VCaP (cell line): Measurements from ENCODE around the gene IQSEC1.

Experiments
- H3K27ac ChIP-seq: fragments of 450-650 bp; 2 replicates; pipeline ENCODE4 v1.5.1; 2017
- TF ChIP-seq, protein P1 (sequence below): fragments of 450-650 bp; conservative IDR thresholded peaks from 2 replicates; pipeline ENCODE4 v1.5.1; 2017; ENCODE audit warnings: mild to moderate bottlenecking, moderate library complexity

The IQSEC1 gene

DNA sequence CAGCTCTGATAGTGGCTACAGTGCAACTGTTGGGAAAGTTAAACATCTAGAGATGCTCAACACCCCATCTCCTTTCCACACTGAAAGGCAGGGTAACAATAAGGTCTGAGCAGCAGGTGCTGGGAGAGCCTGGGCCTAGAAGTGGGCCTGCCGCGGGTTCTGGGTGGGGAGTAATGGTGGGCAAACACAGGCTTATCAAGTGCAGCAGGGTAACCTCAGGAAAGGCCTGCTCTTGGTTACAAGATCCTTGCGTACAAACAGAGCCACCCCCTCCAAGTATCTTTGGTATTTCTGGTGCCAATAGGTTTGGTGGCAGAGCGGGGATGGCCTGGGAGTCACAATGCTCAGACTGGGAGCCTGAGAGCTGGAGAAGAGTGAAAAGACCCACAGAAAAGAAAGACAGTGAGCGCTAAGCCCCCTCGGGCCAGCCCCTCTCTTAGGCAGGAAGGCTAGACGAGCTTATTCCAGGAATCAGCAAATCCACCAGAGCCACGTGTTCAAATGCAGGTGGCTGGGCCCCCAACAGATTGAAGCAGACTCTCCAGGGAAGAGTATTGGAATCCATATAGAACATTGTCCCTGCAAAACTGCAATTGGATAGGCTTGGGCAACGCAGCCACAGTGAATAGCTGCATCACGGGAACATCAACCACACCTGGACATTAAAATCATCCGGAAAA is 2.7 kb downstream of the IQSEC1 start:
- TF ChIP-seq, protein P1, sequence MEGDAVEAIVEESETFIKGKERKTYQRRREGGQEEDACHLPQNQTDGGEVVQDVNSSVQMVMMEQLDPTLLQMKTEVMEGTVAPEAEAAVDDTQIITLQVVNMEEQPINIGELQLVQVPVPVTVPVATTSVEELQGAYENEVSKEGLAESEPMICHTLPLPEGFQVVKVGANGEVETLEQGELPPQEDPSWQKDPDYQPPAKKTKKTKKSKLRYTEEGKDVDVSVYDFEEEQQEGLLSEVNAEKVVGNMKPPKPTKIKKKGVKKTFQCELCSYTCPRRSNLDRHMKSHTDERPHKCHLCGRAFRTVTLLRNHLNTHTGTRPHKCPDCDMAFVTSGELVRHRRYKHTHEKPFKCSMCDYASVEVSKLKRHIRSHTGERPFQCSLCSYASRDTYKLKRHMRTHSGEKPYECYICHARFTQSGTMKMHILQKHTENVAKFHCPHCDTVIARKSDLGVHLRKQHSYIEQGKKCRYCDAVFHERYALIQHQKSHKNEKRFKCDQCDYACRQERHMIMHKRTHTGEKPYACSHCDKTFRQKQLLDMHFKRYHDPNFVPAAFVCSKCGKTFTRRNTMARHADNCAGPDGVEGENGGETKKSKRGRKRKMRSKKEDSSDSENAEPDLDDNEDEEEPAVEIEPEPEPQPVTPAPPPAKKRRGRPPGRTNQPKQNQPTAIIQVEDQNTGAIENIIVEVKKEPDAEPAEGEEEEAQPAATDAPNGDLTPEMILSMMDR = no peak
- no peak overlapping the region for H3K27ac ChIP-seq

DNA sequence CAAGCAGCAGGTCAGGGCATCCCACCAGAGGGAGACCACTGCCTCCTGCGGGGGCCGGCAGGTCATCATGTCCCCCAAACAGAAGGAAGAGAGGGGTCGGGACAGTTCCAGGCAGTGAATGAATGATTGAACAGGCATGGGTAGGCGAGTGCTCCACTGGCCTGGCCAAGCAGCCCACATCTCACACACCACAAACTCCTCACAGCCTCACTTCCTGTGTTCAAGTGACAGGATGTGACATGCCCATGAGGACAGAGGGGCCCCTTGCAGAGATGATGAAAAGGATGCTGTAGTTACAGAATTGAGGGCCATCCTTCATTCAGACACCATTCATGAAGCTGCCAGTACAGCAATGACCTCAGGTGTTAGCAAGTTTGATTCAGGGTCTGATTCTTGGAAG is 3.7 kb downstream of the IQSEC1 start:
- TF ChIP-seq, protein P1 = no peak
- no peak overlapping the region for H3K27ac ChIP-seq

DNA sequence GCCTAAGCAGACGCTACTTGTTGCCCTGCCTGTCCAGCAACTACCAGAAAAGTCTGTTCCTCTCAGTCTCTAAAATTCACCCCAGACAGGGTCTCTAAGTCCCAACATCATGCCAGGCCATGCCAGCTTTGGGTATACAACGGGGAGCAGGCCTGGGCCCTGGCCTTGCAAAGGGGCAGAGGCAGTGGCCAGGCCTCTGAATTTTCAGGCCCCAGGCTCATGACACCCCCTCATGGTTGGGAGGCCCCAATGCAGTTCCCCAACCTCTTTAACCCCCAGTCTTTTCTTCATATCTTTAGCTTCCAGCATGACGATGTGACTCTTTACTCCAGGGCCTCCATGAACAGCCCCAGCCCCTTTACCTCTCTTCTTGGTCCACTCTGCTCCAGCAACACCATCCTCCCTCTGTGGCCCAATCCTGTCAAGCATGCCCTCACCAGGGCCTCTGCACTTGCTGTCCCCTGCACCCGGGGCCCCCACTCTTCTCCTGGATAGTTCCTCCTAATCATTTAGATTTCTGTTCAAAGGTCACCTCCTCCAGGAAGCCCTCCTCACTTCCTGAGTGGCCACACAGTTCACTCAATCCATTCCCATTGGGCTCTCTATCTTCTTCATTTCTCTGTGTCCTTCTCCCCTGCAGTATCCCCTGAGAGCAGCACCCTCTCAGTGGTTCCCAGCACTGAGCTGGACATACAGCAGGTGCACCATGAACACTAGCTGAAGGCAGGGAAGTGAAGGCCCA is 4.8 kb downstream of the IQSEC1 start:
- no peak overlapping the region for H3K27ac ChIP-seq
- TF ChIP-seq, protein P1 = no peak

DNA sequence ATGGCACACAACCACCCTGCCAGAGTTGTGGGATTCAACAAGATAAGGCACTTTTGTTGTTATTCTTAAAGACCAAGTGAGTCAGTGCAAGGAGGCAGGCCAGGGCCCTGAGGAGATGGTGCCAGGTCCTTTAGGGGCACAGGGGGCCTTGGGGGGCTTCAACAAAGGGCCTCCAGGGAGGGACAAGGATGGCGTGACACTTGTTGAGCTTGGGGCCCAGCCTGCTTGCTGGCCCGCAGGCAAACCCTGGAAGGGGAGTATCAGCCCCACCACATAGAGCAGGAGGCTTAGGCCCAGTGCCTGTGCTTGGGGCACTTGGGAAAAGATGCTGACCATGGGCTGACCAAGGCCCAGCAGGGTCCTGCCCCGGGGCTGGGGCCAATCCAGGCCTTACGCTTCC is 5.5 kb downstream of the IQSEC1 start:
- no peak overlapping the region for H3K27ac ChIP-seq
- TF ChIP-seq, protein P1 = no peak

DNA sequence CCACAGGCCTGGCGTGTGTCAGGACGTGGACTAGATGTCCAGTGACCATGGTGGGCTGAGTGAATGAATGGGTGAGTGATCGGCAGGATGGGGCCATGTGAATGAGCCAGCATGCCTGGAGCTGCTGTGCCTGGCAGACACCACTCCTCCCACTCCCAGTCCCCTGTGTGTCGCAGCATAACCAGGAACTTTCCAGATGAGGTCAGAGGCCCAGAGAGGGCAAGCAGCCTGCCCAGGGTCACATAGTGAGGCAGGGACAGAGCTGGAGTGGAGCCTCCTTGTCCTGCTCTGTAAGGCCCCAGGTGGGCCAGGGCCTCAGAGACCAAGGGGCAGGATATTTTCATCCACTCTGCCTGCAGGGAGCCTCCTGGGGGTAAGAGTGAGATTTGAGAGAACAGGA is 6.4 kb downstream of the IQSEC1 start:
- no peak overlapping the region for H3K27ac ChIP-seq
- TF ChIP-seq, protein P1 = no peak

DNA sequence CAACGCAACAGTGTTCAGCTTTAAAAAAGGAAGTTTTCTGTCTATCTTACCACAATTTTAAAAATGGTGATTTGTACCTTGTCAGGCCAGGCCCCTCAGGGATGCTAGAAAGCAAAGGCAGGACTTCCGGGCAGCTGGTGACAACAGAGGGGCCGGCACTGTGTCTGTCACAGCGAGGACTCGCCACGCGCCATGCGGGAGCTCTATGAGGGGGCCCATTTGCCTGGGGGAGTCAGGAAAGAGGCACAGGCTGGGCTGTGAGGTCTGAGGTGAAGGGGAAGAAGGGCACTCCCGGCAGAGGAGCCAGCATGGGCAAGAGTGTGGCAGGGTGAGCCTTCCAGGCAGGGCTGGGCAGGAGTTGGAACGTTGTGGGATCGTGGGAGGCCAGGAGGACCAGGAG is 7.0 kb downstream of the IQSEC1 start:
- no peak overlapping the region for H3K27ac ChIP-seq
- TF ChIP-seq, protein P1 = no peak

- no peak overlapping the region for H3K27ac ChIP-seq
Measured at GRCh38 chr3:13065727-13066126, 7.5 kb downstream of the IQSEC1 start.

More at GRCh38 chr3:13065727-13066126, 7.5 kb downstream of the IQSEC1 start:
- TF ChIP-seq, protein P1 = no peak
